Peyer's patch (tissue), 4 donors: ENCODE data around the gene OR9A2. TPM values are rescaled to one million over a fixed set of nuclear protein-coding genes. Genes with fewer than 3 reads are reported as not detected.

Experiments used
- DNase-seq, 3 donors: peaks; one replicate each; pipeline ENCODE4 v3.0.0-alpha.2; 2017 to 2019
- H3K27ac ChIP-seq, 4 donors: fragments of 200-600 bp; sonication (generic); one replicate each; pipeline ENCODE4 v1.5.1; 2016 to 2019
- H3K27me3 ChIP-seq, 2 donors: fragments of 200-600 bp; sonication (generic); one replicate each; pipeline ENCODE4 v1.5.1; 2019
- H3K36me3 ChIP-seq, 3 donors: fragments of 200-600 bp; sonication (generic); one replicate each; pipeline ENCODE4 v1.5.1; 2016 to 2019
- H3K4me1 ChIP-seq, 4 donors: fragments of 200-600 bp; sonication (generic); one replicate each; pipeline ENCODE4 v1.5.1; 2016 to 2019
- H3K4me3 ChIP-seq, 4 donors: fragments of 200-600 bp; sonication (generic); 1 replicate in 3 of 4; 2 replicates in 1 of 4; pipeline ENCODE4 v1.5.1; 2016 to 2019; ENCODE audit warnings: mild to moderate bottlenecking in 1 of 4
- H3K9me3 ChIP-seq, 4 donors: fragments of 200-600 bp; sonication (generic); one replicate each; pipeline ENCODE4 v1.5.1; 2016 to 2019; ENCODE audit warnings: mild to moderate bottlenecking in 1 of 4
- POLR2A ChIP-seq, 2 donors: fragments of 450-650 bp; IDR thresholded peaks; one replicate each; pipeline ENCODE4 v1.5.1; 2017; ENCODE audit warnings: antibody characterized with exemption in 2 of 2, mild to moderate bottlenecking in 2 of 2, moderate library complexity in 2 of 2
- total RNA-seq, 4 donors: library from RNA; depleted of rRNA; stranded (reverse); fragments of >200 nt; gene quantifications; one replicate each; pipeline ENCODE4 v1.1.0, GENCODE V29; 2016
- TF ChIP-seq, protein P1 (sequence below), 6 experiments: fragments of 450-650 bp in 4 of 6; fragments of 200-600 bp in 2 of 6; sonication (generic) in 1 of 6; IDR thresholded peaks; one replicate each; pipeline ENCODE4 v1.5.1; 2017 to 2019; ENCODE audit warnings: antibody characterized with exemption in 6 of 6, mild to moderate bottlenecking in 3 of 6, moderate library complexity in 1 of 6

Gene OR9A2
- total RNA-seq, 4 donors from 2014 or later = not detected

DNA sequence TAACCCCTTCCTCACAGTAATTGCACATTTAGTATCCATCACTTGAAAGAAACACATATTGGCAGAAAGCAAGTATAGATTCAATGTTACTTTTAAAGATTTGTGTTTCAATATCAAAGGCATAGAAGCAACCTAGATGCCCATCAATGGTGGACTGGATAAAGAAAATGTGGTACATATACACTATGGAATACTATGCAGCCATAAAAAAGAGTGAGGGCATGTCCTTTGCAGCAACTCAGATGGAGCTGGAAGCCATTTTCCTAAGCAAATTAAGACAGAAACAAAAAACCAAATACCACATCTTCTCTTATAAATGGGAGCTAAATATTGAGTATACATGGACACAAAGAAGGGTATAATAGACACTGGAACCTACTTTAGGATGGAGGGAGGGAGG is 28.8 kb upstream of the OR9A2 start:
- no peaks in the 10 kb centered on the region for H3K4me1 ChIP-seq
- no peaks in the 10 kb centered on the region for H3K36me3 ChIP-seq
- no peak overlapping the region for H3K4me3 ChIP-seq
- no peak for DNase-seq
- TF ChIP-seq, protein P1, sequence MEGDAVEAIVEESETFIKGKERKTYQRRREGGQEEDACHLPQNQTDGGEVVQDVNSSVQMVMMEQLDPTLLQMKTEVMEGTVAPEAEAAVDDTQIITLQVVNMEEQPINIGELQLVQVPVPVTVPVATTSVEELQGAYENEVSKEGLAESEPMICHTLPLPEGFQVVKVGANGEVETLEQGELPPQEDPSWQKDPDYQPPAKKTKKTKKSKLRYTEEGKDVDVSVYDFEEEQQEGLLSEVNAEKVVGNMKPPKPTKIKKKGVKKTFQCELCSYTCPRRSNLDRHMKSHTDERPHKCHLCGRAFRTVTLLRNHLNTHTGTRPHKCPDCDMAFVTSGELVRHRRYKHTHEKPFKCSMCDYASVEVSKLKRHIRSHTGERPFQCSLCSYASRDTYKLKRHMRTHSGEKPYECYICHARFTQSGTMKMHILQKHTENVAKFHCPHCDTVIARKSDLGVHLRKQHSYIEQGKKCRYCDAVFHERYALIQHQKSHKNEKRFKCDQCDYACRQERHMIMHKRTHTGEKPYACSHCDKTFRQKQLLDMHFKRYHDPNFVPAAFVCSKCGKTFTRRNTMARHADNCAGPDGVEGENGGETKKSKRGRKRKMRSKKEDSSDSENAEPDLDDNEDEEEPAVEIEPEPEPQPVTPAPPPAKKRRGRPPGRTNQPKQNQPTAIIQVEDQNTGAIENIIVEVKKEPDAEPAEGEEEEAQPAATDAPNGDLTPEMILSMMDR (IDR thresholded peaks at IDR 0.05) = no peak
- no peak for TF ChIP-seq POLR2A (IDR thresholded peaks at IDR 0.05)
- no peaks in the 10 kb centered on the region for H3K9me3 ChIP-seq
- H3K27ac ChIP-seq = no peak overlapping the region
- no peaks in the 10 kb centered on the region for H3K27me3 ChIP-seq

DNA sequence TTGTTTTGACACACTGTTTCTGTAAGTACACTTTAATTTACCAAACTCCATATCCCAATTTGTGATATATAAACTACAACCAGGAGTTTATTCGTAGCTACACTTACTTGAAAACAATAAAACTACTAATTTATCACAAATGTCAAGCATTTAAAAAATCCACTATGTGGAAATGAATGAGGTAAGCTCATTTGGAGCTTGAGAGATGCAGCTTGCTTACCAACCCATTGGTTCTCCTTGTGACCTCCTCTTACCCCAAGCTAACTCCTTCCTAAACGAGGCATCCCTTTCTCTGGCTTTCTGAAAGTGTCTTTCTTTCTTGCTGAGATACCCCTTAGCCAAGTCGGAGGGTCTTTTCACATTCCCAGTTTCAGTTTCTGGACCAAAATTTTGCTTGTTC is 27.7 kb upstream of the OR9A2 start:
- Histone ChIP-seq H3K36me3 (no peaks in the 10 kb centered on the region), H3K27me3 (no peaks in the 10 kb centered on the region), H3K27ac (no peak overlapping the region), H3K4me3 (no peak overlapping the region), H3K4me1 (no peaks in the 10 kb centered on the region), H3K9me3 (no peaks in the 10 kb centered on the region)
- DNase-seq = no peak
- no peak for TF ChIP-seq POLR2A (IDR thresholded peaks at IDR 0.05)
- TF ChIP-seq, protein P1 (IDR thresholded peaks at IDR 0.05) = no peak

DNA sequence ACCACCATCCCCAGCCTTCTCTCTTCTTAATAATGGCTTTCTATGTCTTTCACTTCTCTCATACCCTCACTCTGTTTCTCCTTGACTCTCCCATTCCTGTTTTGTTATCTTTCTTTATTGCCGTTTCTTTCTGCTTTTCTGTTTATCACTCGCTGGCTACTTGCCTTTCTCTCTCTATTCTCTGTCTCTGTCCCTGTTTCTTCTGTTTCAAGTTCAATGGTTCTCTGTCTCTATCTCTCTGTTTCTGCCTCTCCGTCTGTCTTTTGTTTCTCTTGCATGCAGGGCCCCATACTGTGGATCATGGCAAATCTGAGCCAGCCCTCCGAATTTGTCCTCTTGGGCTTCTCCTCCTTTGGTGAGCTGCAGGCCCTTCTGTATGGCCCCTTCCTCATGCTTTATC is 25.1 kb upstream of the OR9A2 start, which contains the start of gene OR6V1:
Gene OR6V1 (plus strand): TSS at position 301 of the 400 bp plus-strand sequence. CDS start 0 bp downstream, at position 301.
- H3K4me1 ChIP-seq = no peaks in the 10 kb centered on the region
- no peak within 1 kb of the TSS for H3K27ac ChIP-seq
- TF ChIP-seq, protein P1 (IDR thresholded peaks at IDR 0.05) = no peak
- no peak for TF ChIP-seq POLR2A (IDR thresholded peaks at IDR 0.05)
- no peak within 1 kb of the TSS for H3K4me3 ChIP-seq
- no peaks in the 10 kb centered on the region for H3K36me3 ChIP-seq
- H3K9me3 ChIP-seq = no peaks in the 10 kb centered on the region
- no peaks in the 10 kb centered on the region for H3K27me3 ChIP-seq
- no peak for DNase-seq

DNA sequence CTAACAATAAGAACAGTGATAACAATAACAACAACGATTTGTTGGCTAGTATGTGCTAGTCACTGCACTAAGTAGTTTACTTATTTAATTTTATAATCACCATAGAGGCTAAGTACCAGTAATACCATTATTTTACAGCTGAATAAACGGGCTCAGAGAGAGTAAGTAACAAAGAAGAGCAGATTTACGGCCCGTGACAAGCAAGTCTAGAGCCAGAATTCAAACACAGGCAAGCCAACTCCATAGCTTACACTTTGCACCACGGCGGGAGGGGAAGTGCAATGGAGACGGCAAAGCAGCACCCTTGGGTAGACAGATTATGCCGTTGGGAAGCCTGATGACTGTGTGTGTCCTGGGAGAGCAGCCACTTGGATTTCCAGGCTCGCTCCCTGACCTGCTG is 24.0 kb upstream of the OR9A2 start:
- no peak overlapping the region for H3K4me3 ChIP-seq
- H3K27me3 ChIP-seq = no peaks in the 10 kb centered on the region
- DNase-seq = no peak
- H3K27ac ChIP-seq = no peak overlapping the region
- no peaks in the 10 kb centered on the region for H3K36me3 ChIP-seq
- no peak for TF ChIP-seq POLR2A (IDR thresholded peaks at IDR 0.05)
- TF ChIP-seq, protein P1 (IDR thresholded peaks at IDR 0.05) = no peak
- H3K4me1 ChIP-seq = no peaks in the 10 kb centered on the region
- no peaks in the 10 kb centered on the region for H3K9me3 ChIP-seq

DNA sequence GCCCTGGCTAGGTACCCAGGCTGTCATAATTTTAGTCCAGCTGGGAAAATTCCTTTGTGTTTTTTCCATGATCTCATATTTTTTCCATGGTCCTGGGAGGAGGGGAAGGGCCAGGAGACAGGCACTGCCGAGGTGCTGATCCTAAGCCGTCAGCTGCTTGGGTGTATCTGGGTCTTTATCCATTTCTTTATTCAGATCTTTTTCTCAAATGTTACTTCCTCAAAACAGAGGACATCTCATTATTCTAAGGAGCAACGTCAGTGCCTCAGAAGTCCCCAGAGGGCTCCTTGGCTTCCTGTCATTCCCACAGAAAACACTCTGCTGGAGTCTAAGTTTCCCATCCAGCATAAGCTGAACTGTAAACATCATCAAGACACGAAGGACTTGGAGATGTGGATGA is 22.4 kb upstream of the OR9A2 start:
- H3K4me3 ChIP-seq = no peak overlapping the region
- H3K27ac ChIP-seq = no peak overlapping the region
- H3K36me3 ChIP-seq = no peaks in the 10 kb centered on the region
- H3K4me1 ChIP-seq = no peaks in the 10 kb centered on the region
- no peak for TF ChIP-seq POLR2A (IDR thresholded peaks at IDR 0.05)
- TF ChIP-seq, protein P1 (IDR thresholded peaks at IDR 0.05) = no peak
- H3K27me3 ChIP-seq = no peaks in the 10 kb centered on the region
- no peaks in the 10 kb centered on the region for H3K9me3 ChIP-seq
- no peak for DNase-seq

DNA sequence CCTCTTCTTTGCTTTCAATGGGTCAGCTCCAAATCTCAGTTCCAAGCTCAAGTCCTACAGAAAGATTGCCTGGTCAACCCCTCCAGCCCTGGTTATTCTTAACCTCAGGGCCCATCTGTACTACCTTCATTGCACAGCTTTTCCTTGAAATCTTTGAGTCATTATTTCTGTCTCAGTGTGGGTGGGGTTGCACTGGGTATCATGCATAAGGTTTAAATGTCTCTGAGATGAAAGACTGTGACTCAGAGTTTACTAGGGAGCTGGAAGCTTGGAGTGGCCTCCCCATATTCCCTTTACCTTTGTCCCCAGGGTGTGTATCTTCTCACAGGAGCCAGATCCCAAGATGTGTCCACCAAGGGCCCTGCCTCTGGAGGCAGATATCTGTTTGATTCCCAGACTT is 21.9 kb upstream of the OR9A2 start:
- H3K9me3 ChIP-seq = no peaks in the 10 kb centered on the region
- no peak for TF ChIP-seq POLR2A (IDR thresholded peaks at IDR 0.05)
- TF ChIP-seq, protein P1 (IDR thresholded peaks at IDR 0.05) = no peak
- no peaks in the 10 kb centered on the region for H3K27me3 ChIP-seq
- no peaks in the 10 kb centered on the region for H3K4me1 ChIP-seq
- no peak overlapping the region for H3K4me3 ChIP-seq
- no peak for DNase-seq
- no peak overlapping the region for H3K27ac ChIP-seq
- H3K36me3 ChIP-seq = no peaks in the 10 kb centered on the region
